22Rv1 (cell line): ENCODE results near the gene TMEM222.

Experiments used
- H3K27ac ChIP-seq: fragments of 450-650 bp; 2 replicates; pipeline ENCODE4 v1.5.1; 2017
- ZFX ChIP-seq: fragments of 450-650 bp; IDR thresholded peaks from 2 replicates; pipeline ENCODE4 v1.6.1; 2017; ENCODE audit warnings: antibody characterized with exemption, borderline replicate concordance
- TF ChIP-seq, protein P1 (sequence below): fragments of 450-650 bp; IDR thresholded peaks from 2 replicates; pipeline ENCODE4 v1.5.1; 2017; ENCODE audit warnings: mild to moderate bottlenecking

The TMEM222 gene

DNA sequence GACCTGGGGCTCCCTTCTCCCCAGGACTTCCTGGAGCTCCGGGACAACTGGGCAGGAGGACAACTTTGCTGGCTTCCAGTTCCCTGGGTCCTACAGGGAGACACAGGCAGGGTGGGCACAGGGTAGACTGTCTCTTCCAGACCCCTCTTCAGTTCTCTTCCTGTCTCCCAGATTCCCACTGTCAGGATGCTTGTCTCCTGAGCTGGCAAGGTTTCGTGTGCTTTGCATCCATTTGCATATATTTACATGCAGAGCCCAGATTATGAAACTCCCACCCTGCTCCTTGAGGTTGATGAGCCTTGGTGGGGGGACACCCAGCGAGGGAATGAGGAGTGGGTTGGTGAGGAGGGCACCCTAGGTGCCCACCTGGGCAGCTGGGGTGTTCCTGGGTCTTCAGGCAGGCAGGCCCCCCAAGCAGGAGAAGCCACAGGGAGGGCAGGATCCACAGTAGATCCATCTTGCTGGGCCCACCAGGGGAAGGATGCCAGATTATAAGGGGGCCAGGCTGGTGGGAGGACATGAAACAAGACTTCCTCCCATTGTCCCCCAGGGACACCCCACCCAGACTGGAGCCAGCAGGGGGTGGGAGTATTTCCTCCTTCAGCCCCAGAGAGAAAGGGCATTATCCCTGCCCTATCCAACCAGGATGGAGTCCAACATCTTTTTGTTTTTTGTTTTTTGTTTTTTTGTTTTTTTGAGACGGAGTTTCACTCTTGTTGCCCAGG lies 52.6 kb downstream of the TMEM222 start, which contains the start of gene FCN3:
Gene FCN3 (minus strand): TSS at position 463 of the 725 bp plus-strand sequence. CDS start 6 bp downstream, at position 457.
- TF ChIP-seq ZFX = no peak
- TF ChIP-seq, protein P1, sequence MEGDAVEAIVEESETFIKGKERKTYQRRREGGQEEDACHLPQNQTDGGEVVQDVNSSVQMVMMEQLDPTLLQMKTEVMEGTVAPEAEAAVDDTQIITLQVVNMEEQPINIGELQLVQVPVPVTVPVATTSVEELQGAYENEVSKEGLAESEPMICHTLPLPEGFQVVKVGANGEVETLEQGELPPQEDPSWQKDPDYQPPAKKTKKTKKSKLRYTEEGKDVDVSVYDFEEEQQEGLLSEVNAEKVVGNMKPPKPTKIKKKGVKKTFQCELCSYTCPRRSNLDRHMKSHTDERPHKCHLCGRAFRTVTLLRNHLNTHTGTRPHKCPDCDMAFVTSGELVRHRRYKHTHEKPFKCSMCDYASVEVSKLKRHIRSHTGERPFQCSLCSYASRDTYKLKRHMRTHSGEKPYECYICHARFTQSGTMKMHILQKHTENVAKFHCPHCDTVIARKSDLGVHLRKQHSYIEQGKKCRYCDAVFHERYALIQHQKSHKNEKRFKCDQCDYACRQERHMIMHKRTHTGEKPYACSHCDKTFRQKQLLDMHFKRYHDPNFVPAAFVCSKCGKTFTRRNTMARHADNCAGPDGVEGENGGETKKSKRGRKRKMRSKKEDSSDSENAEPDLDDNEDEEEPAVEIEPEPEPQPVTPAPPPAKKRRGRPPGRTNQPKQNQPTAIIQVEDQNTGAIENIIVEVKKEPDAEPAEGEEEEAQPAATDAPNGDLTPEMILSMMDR = no peak
- no peak within 1 kb of the TSS for H3K27ac ChIP-seq

DNA sequence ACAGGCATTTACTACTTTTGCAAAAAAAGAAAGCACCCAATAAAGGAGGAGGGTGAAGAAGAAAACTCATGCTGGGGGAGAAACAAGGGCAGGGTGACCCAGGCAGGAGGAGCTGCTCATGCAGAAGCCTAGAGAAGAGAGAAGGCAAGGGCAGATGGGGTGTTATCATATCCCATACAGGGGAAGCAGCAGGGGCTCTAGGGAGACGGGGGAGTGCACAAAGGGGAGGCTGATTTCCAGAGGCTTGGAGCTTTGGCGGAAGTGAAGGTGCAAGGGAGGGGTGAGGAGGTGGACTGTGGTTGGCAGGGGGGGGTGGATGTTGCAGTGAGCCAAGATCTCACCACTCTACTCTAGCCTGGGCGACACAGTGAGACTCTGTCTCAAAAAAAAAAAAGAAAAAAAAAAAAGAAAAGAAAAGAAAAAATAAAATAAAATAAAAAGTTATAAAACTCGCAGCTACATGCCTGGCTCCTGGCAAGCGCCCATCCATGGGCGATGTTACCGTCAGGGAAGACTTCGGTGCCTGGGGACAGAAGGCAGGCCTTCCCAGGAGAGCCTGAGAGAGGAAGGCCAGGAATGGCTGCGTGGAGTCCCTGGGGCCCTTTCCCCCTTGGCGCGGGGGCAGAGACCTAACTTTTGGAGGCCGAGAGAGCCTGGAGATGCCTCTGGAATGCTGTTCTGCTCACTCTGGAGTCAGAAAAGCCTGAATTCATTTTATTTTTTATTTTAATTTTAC lies 56.0 kb downstream of the TMEM222 start:
- TF ChIP-seq, protein P1 = no peak
- TF ChIP-seq ZFX = no peak
- no peak overlapping the region for H3K27ac ChIP-seq

DNA sequence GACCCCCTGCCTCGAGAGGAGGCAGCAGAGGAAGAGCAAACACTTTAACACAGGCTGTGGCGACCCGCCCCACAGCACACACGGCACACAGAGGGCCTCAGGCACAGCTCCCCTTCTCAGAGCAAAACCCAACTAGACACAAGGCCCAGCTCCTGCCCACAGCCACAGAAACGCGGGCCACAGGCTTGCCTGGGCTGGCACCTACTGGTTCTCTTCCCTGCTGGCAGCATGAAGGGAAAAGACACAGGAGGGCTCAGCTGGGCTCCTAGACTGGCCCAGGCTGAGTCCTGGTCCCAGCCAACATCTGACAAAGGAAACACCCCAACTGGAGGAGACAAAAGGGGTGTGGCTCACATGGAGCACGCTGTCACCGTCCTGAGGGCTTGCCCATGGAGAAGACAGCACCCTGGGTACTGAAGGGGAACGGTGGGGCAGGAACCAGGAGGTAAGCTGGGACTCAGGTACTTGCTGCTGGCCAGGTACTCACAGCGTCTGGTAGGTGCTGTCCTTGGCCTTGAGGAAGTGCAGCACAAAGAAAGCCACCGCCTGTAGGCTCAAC lies 57.7 kb downstream of the TMEM222 start:
- no peak overlapping the region for H3K27ac ChIP-seq
- TF ChIP-seq, protein P1 = no peak
- no peak for TF ChIP-seq ZFX

DNA sequence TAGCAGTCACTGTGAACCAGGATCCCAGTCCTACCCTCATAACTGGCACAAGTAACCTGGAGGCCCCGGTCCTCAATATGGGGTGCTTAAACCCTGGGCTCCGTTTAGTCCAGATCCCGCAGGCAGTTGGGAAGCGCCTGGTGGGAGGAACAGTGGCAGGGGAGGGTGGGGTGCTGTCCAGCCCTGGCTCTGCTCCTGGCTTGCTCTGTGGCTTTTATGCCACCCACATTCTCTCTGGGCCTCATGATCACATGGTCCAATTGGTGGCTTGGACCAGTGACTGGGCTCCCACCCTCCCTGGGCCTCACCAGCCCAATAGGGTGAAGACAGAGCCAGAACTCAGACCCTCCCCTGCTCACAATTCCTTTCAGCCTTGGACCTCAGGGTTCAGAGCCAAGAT lies 58.3 kb downstream of the TMEM222 start:
- no peak overlapping the region for H3K27ac ChIP-seq
- TF ChIP-seq ZFX = no peak
- TF ChIP-seq, protein P1 = no peak

DNA sequence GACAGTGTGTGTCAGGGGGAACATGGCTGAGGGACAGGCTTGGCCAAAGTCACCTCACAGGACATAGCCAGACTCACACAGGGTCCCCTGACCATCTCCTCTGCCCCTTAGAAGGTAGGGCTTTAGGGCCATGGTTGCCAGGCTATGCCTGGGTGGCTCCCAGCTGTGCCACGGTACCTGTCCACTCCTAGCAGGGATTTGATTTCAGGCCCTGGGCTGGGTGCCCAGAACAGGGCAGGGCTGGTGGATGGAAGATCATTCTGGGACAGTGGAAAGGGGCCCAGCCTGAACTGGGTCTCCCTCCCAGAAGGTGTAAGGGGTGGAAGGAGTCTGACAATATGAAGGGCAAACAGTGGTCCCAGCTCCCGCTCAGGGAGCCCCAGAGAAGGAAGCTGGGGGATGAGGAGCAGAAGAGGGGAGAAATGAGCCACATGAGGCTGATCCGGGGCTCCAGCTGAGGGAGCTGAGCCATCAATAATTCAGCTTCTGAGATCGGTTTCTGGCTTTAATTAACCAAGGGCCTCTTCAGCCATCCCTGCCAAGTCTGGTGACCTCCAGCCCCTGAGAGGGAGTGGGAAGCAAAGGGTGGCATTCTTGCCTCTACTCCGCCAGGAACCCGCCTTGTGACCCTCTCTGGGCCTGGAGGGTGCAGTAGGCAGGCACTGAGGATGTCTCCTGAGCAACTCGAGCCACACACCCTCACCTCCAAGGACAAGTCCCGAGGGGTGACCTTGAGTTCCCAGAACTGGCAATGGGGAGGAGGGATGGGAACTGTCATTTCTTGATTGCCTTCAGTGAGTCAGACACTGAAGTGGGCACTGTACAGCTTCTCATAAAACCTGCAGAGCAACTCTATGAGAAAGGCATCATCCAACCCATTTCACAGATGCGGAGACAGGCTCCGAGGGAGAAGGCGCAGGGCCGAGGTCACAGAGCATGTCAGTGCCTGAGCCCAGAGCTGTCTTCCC lies 59.1 kb downstream of the TMEM222 start:
- TF ChIP-seq ZFX = no peak
- TF ChIP-seq, protein P1 = no peak
- H3K27ac ChIP-seq = no peak overlapping the region

DNA sequence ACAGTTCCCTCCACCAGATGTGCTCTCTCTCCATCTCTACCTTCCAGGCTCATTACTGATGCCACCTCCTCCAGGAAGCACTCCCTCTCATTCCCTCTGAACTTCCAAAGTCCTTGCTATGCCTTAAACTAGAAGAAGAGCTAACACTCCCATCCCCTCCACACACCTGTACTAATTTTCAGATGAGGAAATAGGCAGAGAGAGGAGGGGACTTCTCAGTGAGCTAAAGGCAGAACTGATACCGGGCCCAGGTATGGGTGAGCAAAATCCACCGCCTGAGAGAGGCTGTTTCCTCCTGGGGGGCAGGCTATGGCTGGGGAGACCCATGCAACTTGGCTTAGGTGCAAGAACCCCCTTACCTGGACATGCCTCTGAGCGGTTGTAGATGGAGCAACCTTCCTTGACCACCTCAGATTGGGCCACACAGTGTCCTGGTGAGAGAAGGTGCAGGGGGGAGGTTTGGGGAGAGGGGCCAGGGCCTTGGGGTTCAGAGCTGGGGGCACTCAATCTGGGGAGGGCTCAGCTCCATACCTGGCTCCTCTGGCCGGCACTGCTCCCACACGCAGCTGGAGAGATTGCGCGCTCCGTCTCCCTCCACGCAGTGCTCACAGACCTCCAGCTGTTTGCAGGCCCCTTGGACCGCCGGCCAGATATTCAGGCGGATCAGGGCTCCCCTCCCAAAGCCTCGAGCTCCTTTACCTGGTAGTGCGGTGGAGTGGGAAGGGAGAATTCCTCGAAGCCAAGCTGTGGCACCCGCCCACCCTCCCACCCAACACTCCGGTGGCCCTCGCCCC lies 60.2 kb downstream of the TMEM222 start:
- H3K27ac ChIP-seq = no peak overlapping the region
- TF ChIP-seq, protein P1 = no peak
- no peak for TF ChIP-seq ZFX
